Sigmoid colon (tissue), 7 donors: ENCODE results near the gene RPL3. TPM values are rescaled to one million over a fixed set of nuclear protein-coding genes. Genes with fewer than 3 reads are reported as not detected.
A peak's percentile ranks its signal among the peaks of the same experiment; 100 is the strongest.

ENCODE experiments used
- DNase-seq: peaks from one replicate; pipeline ENCODE4 v3.0.0-alpha.2; 2019
- H3K27ac ChIP-seq, 4 donors: fragments of 200-600 bp; sonication (generic); one replicate each; pipeline ENCODE4 v1.5.1; 2016 to 2019; ENCODE audit warnings: mild to moderate bottlenecking in 1 of 4
- H3K27me3 ChIP-seq, 3 donors: fragments of 200-600 bp; sonication (generic); one replicate each; pipeline ENCODE4 v1.5.1; 2019; ENCODE audit warnings: mild to moderate bottlenecking in 1 of 3
- H3K36me3 ChIP-seq, 4 donors: fragments of 200-600 bp; sonication (generic); one replicate each; pipeline ENCODE4 v1.5.1; 2016 to 2019
- H3K4me1 ChIP-seq, 4 donors: fragments of 200-600 bp; sonication (generic); one replicate each; pipeline ENCODE4 v1.5.1; 2017 to 2019
- H3K4me3 ChIP-seq, 4 donors: fragments of 200-600 bp; sonication (generic); one replicate each; pipeline ENCODE4 v1.5.1; 2017 to 2019; ENCODE audit warnings: mild to moderate bottlenecking in 2 of 4, moderate library complexity in 1 of 4
- H3K9me3 ChIP-seq, 4 donors: fragments of 200-600 bp in 3 of 4; sonication (generic) in 3 of 4; one replicate each; pipeline versions ENCODE4 v1.5.1 to v1.6.1; 2013 to 2019
- CTCF ChIP-seq, 4 experiments: fragments of 450-650 bp in 3 of 4; fragments of 200-600 bp in 1 of 4; IDR thresholded peaks; one replicate each; pipeline ENCODE4 v1.5.1; 2016 to 2019; ENCODE audit warnings: antibody characterized with exemption in 4 of 4, mild to moderate bottlenecking in 3 of 4, moderate library complexity in 2 of 4
- EP300 ChIP-seq, 4 donors: sonication (generic); formaldehyde crosslinking; IDR thresholded peaks; one replicate each; pipeline ENCODE4 v1.6.1; 2017; ENCODE audit warnings: antibody characterized with exemption in 4 of 4
- POLR2A ChIP-seq, 2 donors: fragments of 450-650 bp; IDR thresholded peaks; one replicate each; pipeline ENCODE4 v1.6.1; 2016; ENCODE audit warnings: antibody characterized with exemption in 2 of 2, mild to moderate bottlenecking in 2 of 2, moderate library complexity in 2 of 2
- POLR2AphosphoS5 ChIP-seq, 4 donors: sonication (generic); formaldehyde crosslinking; IDR thresholded peaks; one replicate each; pipeline ENCODE4 v1.6.1; 2017; ENCODE audit warnings: antibody characterized with exemption in 4 of 4
- WGBS, 2 donors: extraction: QIAGEN DNeasy Blood & Tissue Kit; methylation state at CpG; one replicate each; pipeline ENCODE4 v1.1.7; 2013; 5-methylcytosine and 5-hydroxymethylcytosine counted together
- intact Hi-C: fragments of 100-400 bp; cut with DNase I; formaldehyde crosslinking; loops from one replicate; pipeline ENCODE4 v1.15.1; 2023
- polyA plus RNA-seq, 3 donors: library from polyadenylated mRNA; stranded (reverse); fragments of 200-250 nt; gene quantifications; one replicate each; pipeline ENCODE4 v1.2.3, GENCODE V29; 2013
- total RNA-seq, 4 donors: library from RNA; depleted of rRNA; stranded (reverse); fragments of >200 nt; gene quantifications; one replicate each; pipeline ENCODE4 v1.1.0, GENCODE V29; 2016
- donor health status: healthy with polysubstance abuse.
- donor health status: Bipolar disorder and iron deficiency.
- donor health status: healthy.

The RPL3 gene
- total and polyA plus RNA-seq, 7 donors = 1,532 to 4,917 (median 2,212) TPM

DNA sequence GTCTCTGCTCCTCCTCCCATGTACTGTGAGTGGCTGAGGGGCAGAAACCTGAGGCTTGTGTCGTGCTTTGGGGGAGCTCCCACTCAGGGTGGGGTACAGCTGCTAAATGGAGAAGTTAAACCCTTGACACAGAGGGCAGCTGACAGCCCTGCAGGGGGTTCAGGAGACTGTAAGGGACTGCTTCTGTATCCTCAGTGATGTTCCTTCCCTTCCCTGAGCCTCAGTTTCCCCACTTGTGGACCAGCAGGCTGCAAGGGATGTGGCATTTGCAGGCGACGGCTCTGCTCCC, 46.0 kb upstream of the RPL3 start:
- intact Hi-C loops = no loop called here
- Histone ChIP-seq H3K27me3 (no peaks in the 10 kb centered on the region), H3K36me3 (peaks cover 0 to 5% (median 0%) of the 10 kb centered on the region in 4 donors), H3K4me3 (no peak overlapping the region), H3K4me1 (peaks cover 0 to 23% (median 16%) of the 10 kb centered on the region in 4 donors), H3K9me3 (no peaks in the 10 kb centered on the region), H3K27ac (no peak overlapping the region)
- TF ChIP-seq POLR2A (IDR thresholded peaks at IDR 0.05) (no peak), CTCF (IDR thresholded peaks at IDR 0.05) (no peak), EP300 (IDR thresholded peaks at IDR 0.05) (no peak), POLR2AphosphoS5 (IDR thresholded peaks at IDR 0.05) (no peak)
- 71 to 77% methylated on average over 3 of the region's 3 CpGs for WGBS, 2 donors
- DNase-seq = no peak

- Histone ChIP-seq H3K4me1 (peaks cover 0 to 23% (median 16%) of the 10 kb centered on the region in 4 donors), H3K4me3 (no peak overlapping the region), H3K9me3 (no peaks in the 10 kb centered on the region), H3K27me3 (no peaks in the 10 kb centered on the region), H3K27ac (peak overlapping the region in 2 of 4 donors; percentile 3 to 19), H3K36me3 (peaks cover 0 to 5% (median 0%) of the 10 kb centered on the region in 4 donors)
- WGBS, 2 donors = 68 to 77% methylated on average over 11 of the region's 11 CpGs
- DNase-seq = no peak
- TF ChIP-seq EP300 (IDR thresholded peaks at IDR 0.05) (no peak), POLR2A (IDR thresholded peaks at IDR 0.05) (no peak), POLR2AphosphoS5 (IDR thresholded peaks at IDR 0.05) (no peak), CTCF (IDR thresholded peaks at IDR 0.05) (no peak)
- intact Hi-C loops = no loop called here
Measured at GRCh38 chr22:39364714-39365491, 45.5 kb upstream of the RPL3 start.

- Histone ChIP-seq H3K27ac (peak overlapping the region in 3 of 4 donors; percentile 26 to 36 (median 31)), H3K4me3 (no peak overlapping the region), H3K36me3 (peaks cover 0 to 6% (median 0%) of the 10 kb centered on the region in 4 donors), H3K4me1 (peaks cover 0 to 23% (median 16%) of the 10 kb centered on the region in 4 donors), H3K9me3 (no peaks in the 10 kb centered on the region), H3K27me3 (no peaks in the 10 kb centered on the region)
- no peak for TF ChIP-seq CTCF (IDR thresholded peaks at IDR 0.05)
- TF ChIP-seq POLR2A (IDR thresholded peaks at IDR 0.05) = no peak
- TF ChIP-seq POLR2AphosphoS5 (IDR thresholded peaks at IDR 0.05) = no peak
- no peak for TF ChIP-seq EP300 (IDR thresholded peaks at IDR 0.05)
- 64 to 68% methylated on average over 19 of the region's 19 CpGs for WGBS, 2 donors
- DNase-seq = no peak
- intact Hi-C loops = no loop called here
Measured at GRCh38 chr22:39363751-39364515, 44.5 kb upstream of the RPL3 start.

- Histone ChIP-seq H3K36me3 (peaks cover 0 to 10% (median 0%) of the 10 kb centered on the region in 4 donors), H3K9me3 (no peaks in the 10 kb centered on the region), H3K27ac (no peak overlapping the region), H3K4me3 (no peak overlapping the region), H3K27me3 (no peaks in the 10 kb centered on the region), H3K4me1 (peaks cover 0 to 23% (median 16%) of the 10 kb centered on the region in 4 donors)
- intact Hi-C loops = no loop called here
- TF ChIP-seq CTCF (IDR thresholded peaks at IDR 0.05) (no peak), POLR2AphosphoS5 (IDR thresholded peaks at IDR 0.05) (no peak)
- DNase-seq = no peak
- WGBS, 2 donors = 79 to 88% methylated on average over 4 of the region's 4 CpGs
Measured at GRCh38 chr22:39362932-39363331, 43.5 kb upstream of the RPL3 start.
